GM18909 (cell line): ENCODE results near the gene SELL.
"Not testable (repeated sequence)": the region's sequence is repeated elsewhere in the genome, so short reads cannot be mapped to it uniquely, and the experiment has no call there.

Experiments
- ATAC-seq: cut with Tn5 transposase; IDR thresholded peaks from one replicate; pipeline ENCODE4 v1.9.1; 2021; ENCODE audit warnings: mild to moderate bottlenecking; ENCODE audit not compliant: unreplicated experiment, poor library complexity

Gene SELL

DNA sequence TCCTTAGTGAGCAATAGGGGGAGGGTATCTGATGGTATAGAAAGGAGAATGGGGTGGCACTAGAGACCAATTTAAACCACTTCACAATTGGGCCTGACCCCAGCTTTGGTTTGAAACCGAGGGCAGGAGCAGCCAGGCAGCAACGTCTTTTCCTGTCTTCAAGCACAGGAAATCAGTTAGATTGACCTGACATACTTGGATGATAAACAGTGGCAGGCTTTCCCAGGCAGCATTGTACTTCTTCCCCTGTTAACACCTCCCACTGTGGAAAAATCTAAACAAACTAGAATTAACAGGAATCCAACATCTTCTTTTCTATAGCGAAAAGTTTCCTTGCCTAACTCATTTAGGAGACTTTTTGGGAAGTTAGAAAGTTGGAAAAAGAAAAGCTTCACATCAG is 40.6 kb downstream of the SELL start:
- ATAC-seq, result no peak

DNA sequence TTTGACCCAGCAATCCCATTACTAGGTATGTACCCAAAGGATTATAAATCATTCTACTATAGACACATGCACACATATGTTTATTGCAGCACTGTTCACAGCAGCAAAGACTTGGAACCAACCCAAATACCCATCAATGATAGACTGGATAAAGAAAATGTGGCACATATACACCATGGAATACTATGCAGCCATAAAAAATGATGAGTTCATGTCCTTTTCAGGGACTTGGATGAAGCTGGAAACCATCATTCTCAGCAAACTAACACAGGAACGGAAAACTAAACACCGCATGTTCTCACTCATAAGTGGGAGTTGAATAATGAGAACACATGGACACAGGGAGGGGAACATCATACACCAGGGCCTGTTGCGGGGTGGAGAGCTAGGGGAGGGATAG is 41.2 kb downstream of the SELL start:
- ATAC-seq, result not testable (repeated sequence)

DNA sequence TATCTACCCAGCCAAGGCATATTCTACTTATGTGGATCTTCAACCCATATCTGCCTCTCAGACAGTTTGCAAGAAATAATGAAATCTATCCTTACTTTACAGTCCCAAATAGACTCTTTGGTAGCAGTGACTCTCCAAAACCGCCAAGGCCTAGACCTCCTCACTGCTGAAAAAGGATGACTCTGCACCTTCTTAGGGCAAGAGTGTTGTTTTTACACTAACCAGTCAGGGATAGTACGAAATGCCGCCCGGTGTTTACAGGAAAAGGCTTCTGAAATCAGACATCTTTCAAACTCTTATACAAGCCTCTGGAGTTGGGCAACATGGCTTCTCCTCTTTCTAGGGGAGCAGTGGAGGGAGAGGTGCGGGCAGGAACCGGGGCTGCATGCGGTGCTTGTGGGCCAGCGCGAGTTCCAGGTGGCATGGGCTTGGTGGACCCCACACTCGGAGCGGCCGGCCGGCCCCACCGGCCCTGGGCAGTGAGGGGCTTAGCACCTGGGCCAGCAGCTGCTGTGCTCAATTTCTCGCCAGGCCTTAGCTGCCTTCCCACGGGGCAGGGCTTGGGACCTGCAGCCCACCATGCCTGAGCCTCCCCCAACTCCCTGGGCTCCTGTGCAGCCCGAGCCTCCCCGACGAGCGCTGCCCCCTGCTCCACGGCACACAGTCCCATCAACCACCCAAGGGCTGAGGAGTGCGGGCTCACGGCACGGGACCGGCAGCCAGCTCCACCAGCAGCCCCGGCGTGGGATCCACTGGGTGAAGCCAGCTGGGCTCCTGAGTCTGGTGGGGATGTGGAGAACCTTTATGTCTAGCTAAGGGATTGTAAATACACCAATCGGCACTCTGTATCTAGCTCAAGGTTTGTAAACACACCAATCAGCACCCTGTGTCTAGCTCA is 43.5 kb downstream of the SELL start:
- ATAC-seq, result not testable (repeated sequence)

- peak; percentile 71 for ATAC-seq
Measured at GRCh38 chr1:169667227-169667639, 44.2 kb downstream of the SELL start.

DNA sequence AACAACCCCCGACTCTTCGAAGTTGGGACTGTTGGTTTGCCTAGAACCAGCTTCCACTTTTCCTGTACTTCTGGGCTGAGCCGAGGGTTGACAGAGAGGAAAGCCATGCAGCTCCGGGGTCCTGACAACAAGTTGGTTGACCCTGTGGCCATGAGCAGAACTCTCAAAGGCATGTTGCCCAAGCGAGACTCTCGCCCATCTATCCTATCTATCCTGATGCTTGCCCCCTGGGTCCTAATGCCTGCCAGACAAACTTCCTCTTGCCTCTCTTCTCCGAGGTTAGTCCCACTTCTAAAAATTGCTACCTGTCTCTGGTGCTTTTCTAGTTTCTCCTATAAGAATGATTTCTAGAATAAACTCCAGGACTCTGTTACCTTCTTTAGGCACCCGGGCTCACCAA is 48.7 kb downstream of the SELL start:
- not testable (repeated sequence) for ATAC-seq

DNA sequence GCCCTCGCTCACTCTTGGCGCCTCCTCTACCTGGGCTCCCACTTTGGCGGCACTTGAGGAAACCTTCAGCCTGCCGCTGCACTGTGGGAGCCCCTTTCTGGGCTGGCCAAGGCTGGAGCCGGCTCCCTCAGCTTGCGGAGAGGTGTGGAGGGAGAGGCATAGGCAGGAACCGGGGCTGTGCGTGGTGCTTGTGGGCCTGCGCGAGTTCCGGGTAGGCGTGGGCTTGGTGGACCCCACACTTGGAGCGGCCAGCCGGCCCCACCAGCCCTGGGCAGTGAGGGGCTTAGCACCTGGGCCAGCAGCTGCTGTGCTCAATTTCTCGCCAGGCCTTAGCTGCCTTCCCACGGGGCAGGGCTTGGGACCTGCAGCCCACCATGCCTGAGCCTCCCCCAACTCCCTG is 50.4 kb downstream of the SELL start:
- ATAC-seq, result not testable (repeated sequence)

DNA sequence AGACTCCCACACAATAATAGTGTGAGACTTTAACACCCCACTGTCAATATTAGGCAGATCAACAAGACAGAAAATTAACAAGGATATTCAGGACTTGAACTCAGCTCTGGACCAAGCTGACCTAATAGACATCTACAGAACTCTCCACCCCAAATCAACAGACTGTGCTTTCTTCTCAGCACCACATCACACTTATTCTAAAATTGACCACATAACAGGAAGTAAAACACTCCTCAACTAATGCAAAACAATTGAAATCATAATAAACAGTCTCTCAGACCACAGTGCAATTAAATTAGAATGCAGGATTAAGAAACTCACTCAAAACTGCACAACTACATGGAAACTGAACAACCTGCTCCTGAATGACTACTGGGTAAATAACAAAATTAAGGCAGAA is 52.6 kb downstream of the SELL start:
- not testable (repeated sequence) for ATAC-seq

DNA sequence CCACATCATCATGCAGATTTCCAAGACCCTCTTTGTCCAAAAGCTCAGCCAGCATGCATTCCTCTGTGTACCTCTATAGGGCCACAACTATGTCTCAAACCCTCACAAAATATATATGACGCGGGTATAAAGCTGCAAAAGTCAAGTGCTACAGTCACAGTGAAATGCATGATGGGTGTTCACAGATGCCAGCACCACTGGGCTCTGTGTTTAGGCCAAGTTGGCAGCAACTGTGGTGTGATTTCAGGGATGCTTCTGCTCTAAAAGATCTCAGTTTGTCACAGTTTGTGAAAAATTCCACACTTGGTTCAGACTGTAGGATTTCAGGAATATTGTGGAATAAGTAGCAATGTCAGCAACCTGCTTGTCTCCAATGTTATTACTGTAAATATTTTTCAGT is 57.5 kb downstream of the SELL start:
- no peak for ATAC-seq

- no peak for ATAC-seq
Measured at GRCh38 chr1:169651035-169651434, 60.4 kb downstream of the SELL start.

DNA sequence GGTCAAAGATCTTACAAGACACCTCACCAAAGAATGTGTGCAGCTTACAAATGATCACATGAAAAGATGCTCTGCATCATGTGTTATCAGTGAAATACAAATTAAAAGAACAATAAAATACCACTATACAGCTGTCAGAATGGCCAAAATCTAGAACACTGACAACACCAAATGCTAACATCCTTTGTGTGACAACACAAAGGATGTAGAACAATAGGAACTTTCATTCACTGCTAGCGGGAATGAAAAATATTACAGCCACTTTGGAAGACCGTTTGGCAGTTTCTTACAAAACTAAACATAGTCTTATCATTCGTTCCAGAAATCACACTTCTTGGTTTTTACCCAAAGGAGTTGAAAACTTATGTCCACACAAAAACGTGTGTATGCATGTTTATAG is 60.9 kb downstream of the SELL start:
- ATAC-seq, result no peak

GRCh38 chr1:169648709-169649108 is 62.7 kb downstream of the SELL start:
- ATAC-seq, result no peak

- no peak for ATAC-seq
Measured at GRCh38 chr1:169648187-169648586, 63.2 kb downstream of the SELL start.

- ATAC-seq, result no peak
Measured at GRCh38 chr1:169647512-169647911, 63.9 kb downstream of the SELL start.

DNA sequence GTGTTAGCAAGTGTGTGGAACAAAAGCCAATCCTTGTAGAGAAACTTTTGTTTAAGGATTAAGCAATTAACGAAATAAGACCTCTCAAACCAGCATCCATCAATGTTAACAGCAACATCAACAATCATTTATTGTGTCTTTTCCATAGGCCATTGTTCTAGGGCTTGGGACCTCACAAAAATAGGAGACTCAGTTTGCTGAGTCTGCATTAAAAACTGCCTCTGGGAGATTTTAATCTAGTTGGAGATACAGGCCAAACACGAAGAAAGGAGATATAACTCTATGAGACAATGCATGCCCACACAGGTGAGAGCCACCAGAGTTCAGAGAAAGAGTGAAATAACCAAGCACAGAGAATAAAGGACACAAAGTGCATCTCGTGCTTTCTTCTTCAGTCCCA is 67.1 kb downstream of the SELL start:
- no peak for ATAC-seq
